Right lobe of liver (tissue), 6 donors: ENCODE results near the gene GPX7. TPM values are rescaled to one million over a fixed set of nuclear protein-coding genes. Genes with fewer than 3 reads are reported as not detected.
A peak's percentile ranks its signal among the peaks of the same experiment; 100 is the strongest.

ENCODE experiments used
- ATAC-seq, 4 donors: fragments of 200-7000 bp; cut with Tn5 transposase; one replicate each; pipeline ENCODE4 v1.9.1; 2020; ENCODE audit warnings: mild to moderate bottlenecking in 4 of 4, moderate library complexity in 4 of 4
- DNase-seq, 3 donors: peaks; one replicate each; pipeline ENCODE4 v3.0.0-alpha.2; 2020
- H3K27ac ChIP-seq, 3 donors: fragments of 200-600 bp; one replicate each; pipeline ENCODE4 v1.8.0; 2022
- H3K27me3 ChIP-seq, 2 donors: fragments of 200-600 bp; one replicate each; pipeline ENCODE4 v1.8.0; 2022
- H3K36me3 ChIP-seq, 4 donors: fragments of 200-600 bp; sonication (generic) in 1 of 4; one replicate each; pipeline versions ENCODE4 v1.5.1 to v1.8.0; 2017 to 2022; ENCODE audit warnings: control low read depth in 1 of 4
- H3K4me1 ChIP-seq, 4 donors: fragments of 200-600 bp; sonication (generic) in 1 of 4; one replicate each; pipeline versions ENCODE4 v1.5.1 to v1.8.0; 2017 to 2022; ENCODE audit warnings: control low read depth in 1 of 4
- H3K4me3 ChIP-seq, 3 donors: fragments of 200-600 bp; one replicate each; pipeline ENCODE4 v1.8.0; 2022
- H3K9me3 ChIP-seq, 4 donors: fragments of 200-600 bp; sonication (generic) in 1 of 4; one replicate each; pipeline versions ENCODE4 v1.5.1 to v1.8.0; 2017 to 2022; ENCODE audit warnings: control low read depth in 1 of 4
- CTCF ChIP-seq, 4 donors: fragments of 200-600 bp in 3 of 4; fragments of 450-650 bp in 1 of 4; IDR thresholded peaks; one replicate each; pipeline versions ENCODE4 v1.5.1 to v1.8.0; 2016 to 2022; ENCODE audit warnings: antibody characterized with exemption in 4 of 4, mild to moderate bottlenecking in 2 of 4
- POLR2A ChIP-seq: fragments of 450-650 bp; IDR thresholded peaks from one replicate; pipeline ENCODE4 v1.6.1; 2017; ENCODE audit warnings: antibody characterized with exemption, mild to moderate bottlenecking
- WGBS: methylation state at CpG from one replicate; pipeline ENCODE4 v1.1.6; 2018; ENCODE audit warnings: low coverage, low lambda C conversion rate; ENCODE audit not compliant: insufficient coverage; ENCODE audit errors: missing lambda C conversion rate; 5-methylcytosine and 5-hydroxymethylcytosine counted together
- intact Hi-C, 2 donors: fragments of 100-400 bp; cut with DNase I; formaldehyde crosslinking; loops; one replicate each; pipeline versions ENCODE4 v1.11.2 to v1.14.1; 2022
- total RNA-seq, 6 experiments: library from RNA; depleted of rRNA in 2 of 6; stranded (reverse); fragments of >200 nt in 2 of 6; fragmentation: NEBNext Ultra II Directional in 3 of 6; extraction: Animal tissue kit (Norgen Biotek cat#: 25700) in 3 of 6; gene quantifications; one replicate each; pipeline versions ENCODE4 v1.1.0 to v1.2.4, GENCODE V29; 2016 to 2023
- donor health status: DM: no; HTN: yes; CAD: no.
- donor health status: DM: no; HTN: no; CAD: no.
- donor health status: DM: no; HTN: no; CAD: no.
- donor health status: DM: no; HTN: yes; CAD: no.
- donor health status: DM: no; HTN: yes; CAD: no.

The GPX7 gene
- total RNA-seq, 6 experiments from 2014 or later = 1.6 to 4.3 (median 2.7) TPM

GRCh38 chr1:52628614-52629324 is 26.6 kb downstream of the GPX7 start:
- H3K36me3 ChIP-seq = no peaks in the 10 kb centered on the region
- no peak overlapping the region for H3K27ac ChIP-seq
- no peaks in the 10 kb centered on the region for H3K9me3 ChIP-seq
- WGBS = 69% methylated on average over 8 of the region's 8 CpGs
- H3K4me1 ChIP-seq = no peaks in the 10 kb centered on the region
- no peak for ATAC-seq
- no peak for DNase-seq
- H3K4me3 ChIP-seq = no peak overlapping the region
- no peak for TF ChIP-seq CTCF (IDR thresholded peaks at IDR 0.05)
- TF ChIP-seq POLR2A = no peak
- H3K27me3 ChIP-seq = no peaks in the 10 kb centered on the region
- intact Hi-C loops = no loop called here

- H3K27ac ChIP-seq = no peak overlapping the region
- no peaks in the 10 kb centered on the region for H3K36me3 ChIP-seq
Observed at GRCh38 chr1:52629325-52629643, 27.1 kb downstream of the GPX7 start.

GRCh38 chr1:52629667-52630066 is 27.5 kb downstream of the GPX7 start:
- Histone ChIP-seq H3K36me3 (no peaks in the 10 kb centered on the region), H3K27ac (no peak overlapping the region), H3K4me3 (no peak overlapping the region), H3K27me3 (no peaks in the 10 kb centered on the region), H3K4me1 (no peaks in the 10 kb centered on the region), H3K9me3 (no peaks in the 10 kb centered on the region)
- no peak for TF ChIP-seq POLR2A
- TF ChIP-seq CTCF (IDR thresholded peaks at IDR 0.05) = no peak
- DNase-seq (no peak), ATAC-seq (no peak)
- WGBS = 64% methylated on average over 1 of the region's 2 CpGs
- intact Hi-C loops = no loop called here

More at GRCh38 chr1:52629325-52629643, 27.1 kb downstream of the GPX7 start:
- peak in 1 of 4 donors; percentile 14 for ATAC-seq
- no peaks in the 10 kb centered on the region for H3K4me1 ChIP-seq
- no peak overlapping the region for H3K4me3 ChIP-seq
- WGBS = 80% methylated on average over 1 of the region's 7 CpGs
- no peak for TF ChIP-seq CTCF (IDR thresholded peaks at IDR 0.05)
- TF ChIP-seq POLR2A = no peak
- intact Hi-C loops = no loop called here
- H3K9me3 ChIP-seq = no peaks in the 10 kb centered on the region
- DNase-seq = no peak
- H3K27me3 ChIP-seq = no peaks in the 10 kb centered on the region

- no peaks in the 10 kb centered on the region for H3K36me3 ChIP-seq
- H3K4me3 ChIP-seq = no peak overlapping the region
- no peak for TF ChIP-seq POLR2A
- no peak for TF ChIP-seq CTCF (IDR thresholded peaks at IDR 0.05)
- no peaks in the 10 kb centered on the region for H3K9me3 ChIP-seq
- no peak overlapping the region for H3K27ac ChIP-seq
- intact Hi-C loops = no loop called here
- DNase-seq = no peak
- no peaks in the 10 kb centered on the region for H3K4me1 ChIP-seq
- H3K27me3 ChIP-seq = no peaks in the 10 kb centered on the region
- ATAC-seq = peak in 3 of 4 donors; percentile 8 to 47 (median 15)
- 30% methylated on average over 4 of the region's 8 CpGs for WGBS
Observed at GRCh38 chr1:52631759-52632331, 29.7 kb downstream of the GPX7 start.
